Right lobe of liver (tissue), 4 donors: Measurements from ENCODE around the gene KCNAB3.

ENCODE experiments used
- CTCF ChIP-seq, 4 donors: fragments of 200-600 bp in 3 of 4; fragments of 450-650 bp in 1 of 4; IDR thresholded peaks; one replicate each; pipeline versions ENCODE4 v1.5.1 to v1.8.0; 2016 to 2022; ENCODE audit warnings: antibody characterized with exemption in 4 of 4, mild to moderate bottlenecking in 2 of 4
- POLR2A ChIP-seq: fragments of 450-650 bp; IDR thresholded peaks from one replicate; pipeline ENCODE4 v1.6.1; 2017; ENCODE audit warnings: antibody characterized with exemption, mild to moderate bottlenecking
- donor health status: DM: no; HTN: no; CAD: no.
- donor health status: DM: no; HTN: no; CAD: no.
- donor health status: DM: no; HTN: yes; CAD: no.

- TF ChIP-seq CTCF (IDR thresholded peaks at IDR 0.05) (no peak), POLR2A (no peak)
Measured at GRCh38 chr17:7894226-7894625, 35.4 kb downstream of the KCNAB3 start.
